Type B pancreatic cell (in vitro differentiated cells): ENCODE results near the gene TBC1D22A. TPM values are rescaled to one million over a fixed set of nuclear protein-coding genes. Genes with fewer than 3 reads are reported as not detected.

Experiments
- DNase-seq: peaks from one replicate; pipeline ENCODE4 v3.0.0; 2021; ENCODE audit warnings: mixed read lengths; ENCODE audit not compliant: unreplicated experiment; ENCODE audit errors: extremely low spot score
- H3K27ac Mint-ChIP-seq: 2 replicates; pipeline ENCODE4 v1.8.0; 2021; ENCODE audit warnings: mild to moderate bottlenecking, mixed read lengths
- H3K27me3 Mint-ChIP-seq: 2 replicates; pipeline ENCODE4 v1.8.0; 2021; ENCODE audit warnings: mixed read lengths
- H3K36me3 Mint-ChIP-seq: 2 replicates; pipeline ENCODE4 v1.8.0; 2021; ENCODE audit warnings: mixed read lengths
- H3K4me1 Mint-ChIP-seq: one replicate; pipeline ENCODE4 v1.8.0; 2021; ENCODE audit warnings: mixed read lengths; ENCODE audit not compliant: unreplicated experiment
- H3K4me3 Mint-ChIP-seq: 2 replicates; pipeline ENCODE4 v1.8.0; 2021; ENCODE audit warnings: mild to moderate bottlenecking, mixed read lengths
- H3K9me3 Mint-ChIP-seq: 2 replicates; pipeline ENCODE4 v1.8.0; 2021; ENCODE audit warnings: mixed read lengths
- CTCF ChIP-seq: fragments of 200-600 bp; sonication (generic); conservative IDR thresholded peaks from 2 replicates; pipeline ENCODE4 v1.5.0; 2021; ENCODE audit warnings: antibody characterized with exemption, mild to moderate bottlenecking
- total RNA-seq: library from RNA; stranded (reverse); gene quantifications from 2 replicates; pipeline ENCODE4 v1.2.1, GENCODE V29; 2021; ENCODE audit warnings: low replicate concordance

Gene TBC1D22A
- total RNA-seq, 1 donor from 2014 or later: 16.2 TPM

- Mint-ChIP-seq H3K27ac (no peak overlapping the region), H3K36me3 (peaks cover 8% of the 10 kb centered on the region)
- DNase-seq: peak; percentile 43
These were observed 186.1 kb downstream of the TBC1D22A start for GRCh38 chr22:46948411-46949144.

GRCh38 chr22:46951350-46951749 lies 188.9 kb downstream of the TBC1D22A start:
- no peaks in the 10 kb centered on the region for H3K9me3 Mint-ChIP-seq
- H3K27ac Mint-ChIP-seq: no peak overlapping the region
- no peak overlapping the region for H3K4me3 Mint-ChIP-seq
- no peak for DNase-seq
- peaks cover 17% of the 10 kb centered on the region for H3K4me1 Mint-ChIP-seq
- TF ChIP-seq CTCF: no peak
- no peaks in the 10 kb centered on the region for H3K27me3 Mint-ChIP-seq
- H3K36me3 Mint-ChIP-seq: peaks cover 8% of the 10 kb centered on the region

More at GRCh38 chr22:46948411-46949144, 186.1 kb downstream of the TBC1D22A start:
- TF ChIP-seq CTCF: no peak
- H3K4me3 Mint-ChIP-seq: no peak overlapping the region
- H3K9me3 Mint-ChIP-seq: no peaks in the 10 kb centered on the region
- no peaks in the 10 kb centered on the region for H3K27me3 Mint-ChIP-seq
- peaks cover 11% of the 10 kb centered on the region for H3K4me1 Mint-ChIP-seq

GRCh38 chr22:46951973-46952372 lies 189.5 kb downstream of the TBC1D22A start:
- TF ChIP-seq CTCF: no peak
- no peak overlapping the region for H3K4me3 Mint-ChIP-seq
- H3K36me3 Mint-ChIP-seq: peaks cover 8% of the 10 kb centered on the region
- peak; percentile 50 for DNase-seq
- no peaks in the 10 kb centered on the region for H3K9me3 Mint-ChIP-seq
- no peaks in the 10 kb centered on the region for H3K27me3 Mint-ChIP-seq
- no peak overlapping the region for H3K27ac Mint-ChIP-seq
- H3K4me1 Mint-ChIP-seq: peaks cover 17% of the 10 kb centered on the region

- H3K27ac Mint-ChIP-seq: no peak overlapping the region
- no peak overlapping the region for H3K4me3 Mint-ChIP-seq
- no peaks in the 10 kb centered on the region for H3K9me3 Mint-ChIP-seq
- peaks cover 6% of the 10 kb centered on the region for H3K4me1 Mint-ChIP-seq
- no peak for TF ChIP-seq CTCF
- DNase-seq: peak; percentile 43
- peaks cover 4% of the 10 kb centered on the region for H3K36me3 Mint-ChIP-seq
- H3K27me3 Mint-ChIP-seq: no peaks in the 10 kb centered on the region
These were observed 191.7 kb downstream of the TBC1D22A start for GRCh38 chr22:46953968-46954765.

GRCh38 chr22:46954781-46955180 lies 192.3 kb downstream of the TBC1D22A start:
- no peaks in the 10 kb centered on the region for H3K36me3 Mint-ChIP-seq
- DNase-seq: no peak
- no peak overlapping the region for H3K4me3 Mint-ChIP-seq
- no peak for TF ChIP-seq CTCF
- H3K9me3 Mint-ChIP-seq: no peaks in the 10 kb centered on the region
- H3K4me1 Mint-ChIP-seq: peaks cover 6% of the 10 kb centered on the region
- no peaks in the 10 kb centered on the region for H3K27me3 Mint-ChIP-seq
- H3K27ac Mint-ChIP-seq: no peak overlapping the region
